Prostate gland (tissue), 2 donors: ENCODE measurements around the gene ACTMAP. TPM values are rescaled to one million over a fixed set of nuclear protein-coding genes. Genes with fewer than 3 reads are reported as not detected.

ENCODE experiments used
- DNase-seq: peaks from one replicate; pipeline ENCODE4 v3.0.0-alpha.2; 2019; ENCODE audit warnings: low spot score
- H3K27ac ChIP-seq, 2 donors: fragments of 200-600 bp; sonication (generic); 2 replicates each; pipeline ENCODE4 v1.5.1; 2017 to 2019
- H3K27me3 ChIP-seq: fragments of 200-600 bp; sonication (generic); replicated peaks from 2 replicates; pipeline ENCODE4 v1.5.1; 2019; ENCODE audit not compliant: insufficient read depth
- H3K36me3 ChIP-seq, 2 donors: fragments of 200-600 bp; sonication (generic); 1 replicate in 1 of 2; 2 replicates in 1 of 2; pipeline versions ENCODE4 v1.5.1 to v1.8.1; 2017 to 2019
- H3K4me1 ChIP-seq: fragments of 200-600 bp; sonication (generic); replicated peaks from 2 replicates; pipeline ENCODE4 v1.5.1; 2019
- H3K4me3 ChIP-seq, 2 donors: fragments of 200-600 bp; sonication (generic); 2 replicates each; pipeline ENCODE4 v1.5.1; 2017 to 2019
- H3K9me3 ChIP-seq: fragments of 200-600 bp; sonication (generic); 2 replicates; pipeline ENCODE4 v1.5.1; 2017
- POLR2A ChIP-seq: fragments of 450-650 bp; IDR thresholded peaks from one replicate; pipeline ENCODE4 v1.6.1; 2016; ENCODE audit warnings: antibody characterized with exemption, mild to moderate bottlenecking
- POLR2AphosphoS5 ChIP-seq: sonication (generic); formaldehyde crosslinking; IDR thresholded peaks from one replicate; pipeline ENCODE4 v1.6.1; 2017; ENCODE audit warnings: antibody characterized with exemption
- WGBS: methylation state at CpG from one replicate; pipeline ENCODE4 v1.1.5; 2018; 5-methylcytosine and 5-hydroxymethylcytosine counted together
- intact Hi-C: fragments of 100-400 bp; cut with DNase I; formaldehyde crosslinking; loops from one replicate; pipeline ENCODE4 v1.14.2; 2022
- total RNA-seq, 2 donors: library from RNA; depleted of rRNA; stranded (reverse); fragments of >200 nt; gene quantifications; one replicate each; pipeline ENCODE4 v1.1.0, GENCODE V29; 2016
- TF ChIP-seq, protein P1 (sequence below), 4 experiments: fragments of 200-600 bp in 2 of 4; fragments of 450-650 bp in 2 of 4; sonication (generic) in 2 of 4; IDR thresholded peaks; 1 replicate in 3 of 4; 2 replicates in 1 of 4; pipeline ENCODE4 v1.5.1; 2016 to 2019; ENCODE audit warnings: antibody characterized with exemption in 4 of 4, mild to moderate bottlenecking in 2 of 4, moderate library complexity in 2 of 4

ACTMAP gene
- total RNA-seq, 2 donors from 2014 or later, result 4.4 to 25.2 TPM

DNA sequence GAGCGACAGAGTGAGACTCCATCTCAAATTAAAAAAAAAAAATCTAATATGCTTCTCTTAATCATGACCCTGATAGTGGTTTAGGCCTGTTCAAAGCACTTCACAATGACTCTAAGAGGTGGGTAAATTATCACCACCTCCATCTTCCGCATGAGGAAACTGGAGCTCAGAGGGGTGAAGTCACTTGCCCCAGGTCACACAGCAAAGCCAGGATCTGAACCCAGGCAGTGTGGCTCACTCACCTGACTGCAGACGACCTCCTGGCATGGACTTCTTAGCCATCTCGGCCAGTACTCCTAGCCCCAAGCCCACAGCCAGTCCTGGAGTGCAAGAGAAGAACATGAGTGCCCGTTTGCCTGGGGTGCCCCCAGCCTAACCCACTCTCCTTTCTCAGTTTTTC, 40.5 kb downstream of the ACTMAP start:
- no peaks in the 10 kb centered on the region for H3K4me1 ChIP-seq
- no peak for DNase-seq
- WGBS, result 89% methylated on average over 5 of the region's 5 CpGs
- H3K9me3 ChIP-seq, result no peaks in the 10 kb centered on the region
- no peaks in the 10 kb centered on the region for H3K36me3 ChIP-seq
- H3K27me3 ChIP-seq, result no peaks in the 10 kb centered on the region
- intact Hi-C loops, result no loop called here
- no peak overlapping the region for H3K4me3 ChIP-seq
- H3K27ac ChIP-seq, result no peak overlapping the region
- TF ChIP-seq POLR2A, result no peak
- TF ChIP-seq, protein P1, sequence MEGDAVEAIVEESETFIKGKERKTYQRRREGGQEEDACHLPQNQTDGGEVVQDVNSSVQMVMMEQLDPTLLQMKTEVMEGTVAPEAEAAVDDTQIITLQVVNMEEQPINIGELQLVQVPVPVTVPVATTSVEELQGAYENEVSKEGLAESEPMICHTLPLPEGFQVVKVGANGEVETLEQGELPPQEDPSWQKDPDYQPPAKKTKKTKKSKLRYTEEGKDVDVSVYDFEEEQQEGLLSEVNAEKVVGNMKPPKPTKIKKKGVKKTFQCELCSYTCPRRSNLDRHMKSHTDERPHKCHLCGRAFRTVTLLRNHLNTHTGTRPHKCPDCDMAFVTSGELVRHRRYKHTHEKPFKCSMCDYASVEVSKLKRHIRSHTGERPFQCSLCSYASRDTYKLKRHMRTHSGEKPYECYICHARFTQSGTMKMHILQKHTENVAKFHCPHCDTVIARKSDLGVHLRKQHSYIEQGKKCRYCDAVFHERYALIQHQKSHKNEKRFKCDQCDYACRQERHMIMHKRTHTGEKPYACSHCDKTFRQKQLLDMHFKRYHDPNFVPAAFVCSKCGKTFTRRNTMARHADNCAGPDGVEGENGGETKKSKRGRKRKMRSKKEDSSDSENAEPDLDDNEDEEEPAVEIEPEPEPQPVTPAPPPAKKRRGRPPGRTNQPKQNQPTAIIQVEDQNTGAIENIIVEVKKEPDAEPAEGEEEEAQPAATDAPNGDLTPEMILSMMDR (IDR thresholded peaks at IDR 0.05), result no peak
- no peak for TF ChIP-seq POLR2AphosphoS5

DNA sequence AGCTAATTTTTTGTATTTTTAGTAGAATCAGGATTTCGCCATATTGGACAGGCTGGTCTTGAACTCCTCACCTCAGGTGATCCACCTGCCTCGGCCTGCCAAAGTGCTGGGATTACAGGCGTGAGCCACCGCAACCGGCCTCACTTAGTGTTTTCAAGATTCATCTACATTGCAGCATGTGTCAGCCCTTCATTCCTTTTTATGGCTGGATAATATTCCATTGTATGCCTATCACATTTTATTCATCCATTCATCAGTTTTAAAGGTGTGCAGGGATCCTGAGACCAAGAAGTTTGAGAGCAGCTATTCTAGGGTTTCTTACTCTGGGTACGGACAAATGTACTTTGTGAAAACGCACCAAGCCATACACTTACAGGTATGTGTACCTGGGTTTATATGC, 42.7 kb downstream of the ACTMAP start:
- intact Hi-C loops, result no loop called here
- no peak overlapping the region for H3K27ac ChIP-seq
- H3K4me1 ChIP-seq, result no peaks in the 10 kb centered on the region
- no peaks in the 10 kb centered on the region for H3K27me3 ChIP-seq
- no peaks in the 10 kb centered on the region for H3K36me3 ChIP-seq
- no peaks in the 10 kb centered on the region for H3K9me3 ChIP-seq
- DNase-seq, result no peak
- H3K4me3 ChIP-seq, result no peak overlapping the region
- TF ChIP-seq, protein P1 (IDR thresholded peaks at IDR 0.05), result no peak
- TF ChIP-seq POLR2A (no peak), POLR2AphosphoS5 (no peak)
- 95% methylated on average over 7 of the region's 7 CpGs for WGBS

DNA sequence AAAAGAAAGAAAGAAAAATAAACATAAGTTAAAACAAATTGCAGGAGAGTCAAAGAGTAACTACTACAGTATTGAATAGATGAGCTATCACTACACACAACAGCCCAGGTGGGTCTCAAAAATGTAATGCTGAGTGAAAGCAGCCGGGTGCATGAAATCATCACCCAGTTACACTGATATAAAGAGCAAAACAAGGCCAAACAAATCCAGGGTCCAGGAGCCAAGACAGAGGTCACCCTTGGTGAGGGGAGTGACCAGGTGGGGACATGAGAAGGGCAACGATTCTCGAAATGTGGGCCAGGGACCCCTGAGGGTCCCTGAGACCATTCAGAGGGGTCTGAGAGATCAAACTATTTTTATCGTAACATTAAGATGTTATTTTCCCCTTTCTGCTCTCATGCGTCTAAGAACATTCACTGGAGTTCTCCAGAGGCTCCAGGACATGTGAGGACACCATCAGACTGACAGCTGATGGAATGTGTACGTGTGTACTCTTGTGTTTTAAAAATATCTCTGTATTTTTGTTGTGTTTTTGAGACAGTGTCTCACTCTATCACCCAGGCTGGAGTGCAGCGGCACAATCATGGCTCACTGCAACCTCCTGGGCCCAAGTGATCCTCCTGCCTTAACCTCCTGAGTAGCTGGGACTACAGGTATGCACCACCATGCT, 44.2 kb downstream of the ACTMAP start:
- no peak for TF ChIP-seq POLR2A
- TF ChIP-seq, protein P1 (IDR thresholded peaks at IDR 0.05), result no peak
- no peak for TF ChIP-seq POLR2AphosphoS5
- Histone ChIP-seq H3K4me3 (no peak overlapping the region), H3K9me3 (no peaks in the 10 kb centered on the region), H3K36me3 (no peaks in the 10 kb centered on the region), H3K4me1 (no peaks in the 10 kb centered on the region), H3K27ac (no peak overlapping the region), H3K27me3 (no peaks in the 10 kb centered on the region)
- 84% methylated on average over 7 of the region's 7 CpGs for WGBS
- DNase-seq, result no peak
- intact Hi-C loops, result no loop called here

DNA sequence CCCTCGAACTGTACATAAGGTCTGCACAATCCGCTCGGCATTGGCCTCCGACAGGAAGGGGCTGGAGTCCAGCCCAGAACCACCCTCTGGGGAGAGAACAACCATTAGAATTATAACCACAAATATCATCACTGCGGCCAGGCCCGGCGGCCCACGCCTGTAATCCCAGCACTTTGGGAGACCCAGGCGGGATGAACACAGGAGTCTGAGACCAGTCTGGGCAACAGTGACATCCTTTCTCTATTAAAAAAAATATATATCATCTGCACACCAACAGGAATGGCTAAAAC, 45.0 kb downstream of the ACTMAP start:
- Histone ChIP-seq H3K27me3 (no peaks in the 10 kb centered on the region), H3K36me3 (no peaks in the 10 kb centered on the region), H3K4me3 (no peak overlapping the region), H3K9me3 (no peaks in the 10 kb centered on the region), H3K27ac (no peak overlapping the region), H3K4me1 (no peaks in the 10 kb centered on the region)
- TF ChIP-seq POLR2A (no peak), POLR2AphosphoS5 (no peak)
- TF ChIP-seq, protein P1 (IDR thresholded peaks at IDR 0.05), result no peak
- DNase-seq, result no peak
- WGBS, result 79% methylated on average over 8 of the region's 9 CpGs
- intact Hi-C loops, result no loop called here
